HEK293T (cell line): ENCODE data around the gene CD47.

Experiments
- CTCF ChIA-PET: fragments of 350-600 bp; formaldehyde crosslinking; extraction: SDS; loops from one replicate; lab custom pipeline; 2021; ENCODE audit warnings: antibody characterized with exemption, inconsistent platforms; lab: Yijun Ruan, JAX
- POLR2A ChIA-PET: fragments of 350-600 bp; formaldehyde crosslinking; extraction: SDS; loops from one replicate; lab custom pipeline; 2020; ENCODE audit warnings: antibody characterized with exemption, inconsistent platforms; lab: Yijun Ruan, JAX
- DNase-seq: peaks from one replicate; pipeline ENCODE4 v3.0.0; 2012; ENCODE audit warnings: mixed read lengths; ENCODE audit errors: extremely low spot score
- ARNT ChIP-seq: fragments of 450-650 bp; IDR thresholded peaks from 2 replicates; pipeline ENCODE4 v1.6.1; 2017; ENCODE audit warnings: mild to moderate bottlenecking
- BHLHE40 ChIP-seq: fragments of 450-650 bp; IDR thresholded peaks from 2 replicates; pipeline ENCODE4 v1.6.1; 2016; ENCODE audit warnings: mild to moderate bottlenecking, moderate library complexity, borderline replicate concordance
- CTBP1 ChIP-seq: fragments of 450-650 bp; IDR thresholded peaks from 2 replicates; pipeline ENCODE4 v1.6.1; 2016; ENCODE audit warnings: borderline replicate concordance
- ELF4 ChIP-seq: fragments of 450-650 bp; IDR thresholded peaks from 2 replicates; pipeline ENCODE4 v1.6.1; 2017; ENCODE audit warnings: antibody characterized with exemption
- FOXA1 ChIP-seq: fragments of 450-650 bp; IDR thresholded peaks from 2 replicates; pipeline ENCODE4 v1.6.1; 2016; ENCODE audit warnings: mild to moderate bottlenecking
- FOXK2 ChIP-seq: fragments of 450-650 bp; IDR thresholded peaks from 2 replicates; pipeline ENCODE4 v1.6.1; 2016; ENCODE audit warnings: mild to moderate bottlenecking
- FOXM1 ChIP-seq: fragments of 450-650 bp; IDR thresholded peaks from 2 replicates; pipeline ENCODE4 v1.6.1; 2017; ENCODE audit warnings: mild to moderate bottlenecking, borderline replicate concordance
- HDGF ChIP-seq: fragments of 450-650 bp; IDR thresholded peaks from 2 replicates; pipeline ENCODE4 v1.6.1; 2017; ENCODE audit warnings: antibody characterized with exemption, borderline replicate concordance
- L3MBTL2 ChIP-seq: fragments of 450-650 bp; conservative IDR thresholded peaks from 2 replicates; pipeline ENCODE4 v1.6.1; 2016; ENCODE audit warnings: mild to moderate bottlenecking
- LEF1 ChIP-seq: fragments of 450-650 bp; IDR thresholded peaks from 2 replicates; pipeline ENCODE4 v1.6.1; 2017; ENCODE audit warnings: mild to moderate bottlenecking, borderline replicate concordance
- NFRKB ChIP-seq: fragments of 450-650 bp; IDR thresholded peaks from 2 replicates; pipeline ENCODE4 v1.6.1; 2016; ENCODE audit warnings: mild to moderate bottlenecking, moderate library complexity
- SP1 ChIP-seq: fragments of 450-650 bp; IDR thresholded peaks from 2 replicates; pipeline ENCODE4 v1.6.1; 2017
- SUZ12 ChIP-seq: fragments of 450-650 bp; IDR thresholded peaks from 2 replicates; pipeline ENCODE4 v1.6.1; 2016; ENCODE audit warnings: mild to moderate bottlenecking
- TARDBP ChIP-seq: fragments of 450-650 bp; IDR thresholded peaks from 2 replicates; pipeline ENCODE4 v1.6.1; 2016
- ZNF384 ChIP-seq: fragments of 450-650 bp; IDR thresholded peaks from 2 replicates; pipeline ENCODE4 v1.6.1; 2016
- TF ChIP-seq, protein P1 (sequence below): fragments of 450-650 bp; IDR thresholded peaks from 2 replicates; pipeline ENCODE4 v1.6.1; 2016

CD47 gene

DNA sequence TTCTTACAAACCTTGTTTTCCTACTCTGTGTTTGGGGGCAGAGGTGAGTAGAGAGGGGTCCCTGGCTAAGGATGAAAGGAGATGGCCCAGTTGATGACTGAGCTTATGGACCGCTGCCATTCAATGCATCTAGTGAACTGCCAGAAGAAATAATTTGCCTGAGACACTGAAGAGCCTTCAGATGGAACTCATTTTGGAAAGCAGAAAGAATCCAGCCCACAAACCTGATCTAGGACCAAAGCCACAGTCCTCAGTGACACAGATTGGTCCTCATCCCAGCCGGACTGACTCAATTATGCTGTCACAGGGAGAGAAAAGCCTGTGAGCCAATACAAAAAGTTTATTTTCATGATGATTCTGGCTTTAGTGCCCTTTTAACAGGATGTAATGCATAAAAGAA is 82.7 kb downstream of the CD47 start:
- no peak for TF ChIP-seq CTBP1
- TF ChIP-seq LEF1 = no peak
- TF ChIP-seq SUZ12 = no peak
- no peak for TF ChIP-seq FOXM1
- no peak for TF ChIP-seq ZNF384
- TF ChIP-seq, protein P1, sequence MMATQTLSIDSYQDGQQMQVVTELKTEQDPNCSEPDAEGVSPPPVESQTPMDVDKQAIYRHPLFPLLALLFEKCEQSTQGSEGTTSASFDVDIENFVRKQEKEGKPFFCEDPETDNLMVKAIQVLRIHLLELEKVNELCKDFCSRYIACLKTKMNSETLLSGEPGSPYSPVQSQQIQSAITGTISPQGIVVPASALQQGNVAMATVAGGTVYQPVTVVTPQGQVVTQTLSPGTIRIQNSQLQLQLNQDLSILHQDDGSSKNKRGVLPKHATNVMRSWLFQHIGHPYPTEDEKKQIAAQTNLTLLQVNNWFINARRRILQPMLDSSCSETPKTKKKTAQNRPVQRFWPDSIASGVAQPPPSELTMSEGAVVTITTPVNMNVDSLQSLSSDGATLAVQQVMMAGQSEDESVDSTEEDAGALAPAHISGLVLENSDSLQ = no peak
- no peak for TF ChIP-seq ELF4
- no peak for TF ChIP-seq BHLHE40
- no peak for TF ChIP-seq L3MBTL2
- TF ChIP-seq TARDBP = no peak
- POLR2A ChIA-PET = no interaction called here
- DNase-seq = no peak
- CTCF ChIA-PET = no interaction called here

DNA sequence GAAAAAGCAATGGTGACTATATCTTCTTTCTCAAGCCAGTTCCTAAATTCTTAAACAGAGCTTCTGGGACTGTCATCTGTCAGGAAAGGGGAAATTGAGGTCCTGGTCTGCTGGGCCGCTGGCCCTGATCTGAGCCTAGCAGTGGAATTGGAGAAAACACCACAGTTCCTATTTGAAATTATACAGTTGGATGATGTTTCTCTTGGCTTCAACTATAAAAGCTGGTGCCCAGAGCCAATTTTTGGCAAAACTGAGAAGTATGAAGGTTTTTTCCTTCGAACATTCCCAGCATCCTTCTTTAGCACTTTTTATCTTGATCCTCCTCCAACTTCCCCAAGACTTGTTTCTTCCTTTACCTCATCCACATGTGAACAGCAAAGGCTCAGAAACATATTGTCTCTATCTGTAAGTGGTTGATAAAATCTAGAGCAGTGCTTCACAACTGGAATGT is 83.9 kb downstream of the CD47 start:
- CTCF ChIA-PET = interaction anchor here (0.7 kb wide), 1 partner anchor 80 kb away, joined by 3 read pairs; no protein-coding TSS in a partner anchor
- POLR2A ChIA-PET = no interaction called here
- TF ChIP-seq L3MBTL2 (no peak), ARNT (no peak), ELF4 (no peak), TARDBP (no peak)
- TF ChIP-seq, protein P1 = no peak
- no peak for DNase-seq

DNA sequence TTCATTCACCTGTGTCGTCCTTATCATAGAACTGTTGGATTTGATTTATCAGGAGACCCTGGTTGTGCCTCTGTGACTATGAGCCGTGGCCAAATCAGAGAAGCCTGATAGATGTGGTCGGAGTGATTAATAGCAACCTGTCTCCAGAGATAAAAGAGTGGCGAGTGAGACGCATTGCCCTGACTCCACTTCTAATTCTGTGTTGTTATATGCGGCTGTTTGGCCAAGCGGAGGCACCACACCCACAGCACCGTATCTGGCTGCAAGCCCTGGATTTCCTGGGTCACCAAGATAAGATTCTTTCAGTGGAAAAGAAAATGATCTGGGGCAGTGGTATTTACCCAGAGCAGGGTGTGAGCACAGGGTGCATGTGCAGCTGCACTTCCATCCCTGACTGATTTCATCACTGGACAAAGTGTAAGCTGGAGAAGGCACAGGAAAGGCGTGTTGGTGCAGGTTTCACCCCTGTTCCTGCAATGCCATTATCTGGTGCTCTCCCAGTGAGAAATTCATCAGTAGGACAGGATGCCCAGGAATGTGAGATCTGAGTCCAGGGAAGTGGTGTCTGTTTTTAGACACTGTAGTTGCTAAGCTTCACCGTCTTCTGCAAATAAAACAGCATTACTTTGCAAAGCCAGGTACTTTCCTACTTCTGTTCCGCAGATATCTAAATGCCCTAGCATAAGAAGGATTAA is 84.6 kb downstream of the CD47 start:
- TF ChIP-seq NFRKB = no peak
- no peak for DNase-seq
- ChIA-PET CTCF (interaction anchor here (0.7 kb wide), 1 partner anchor 79 kb away, joined by 3 read pairs; no protein-coding TSS in a partner anchor), POLR2A (no interaction called here)

DNA sequence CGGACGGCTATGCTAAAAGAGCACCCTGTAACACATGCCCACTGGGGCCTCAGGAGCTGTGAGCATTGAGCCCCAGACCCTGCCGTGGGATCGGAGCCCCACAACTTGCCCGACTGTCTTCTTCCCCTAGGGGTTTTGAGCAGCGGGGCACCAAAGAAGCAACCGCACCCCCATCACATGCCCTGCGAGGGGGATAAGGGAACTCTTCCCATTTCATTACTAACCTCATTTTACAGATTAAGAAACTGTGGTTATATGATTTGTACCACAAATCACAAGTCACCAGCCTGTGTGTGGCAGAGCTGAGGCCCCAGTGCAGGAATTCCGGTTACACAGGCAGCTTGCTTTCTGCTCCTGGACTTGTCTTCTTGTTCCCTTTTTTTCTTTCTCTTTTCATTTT is 86.2 kb downstream of the CD47 start:
- ChIA-PET POLR2A (no interaction called here), CTCF (no interaction called here)
- DNase-seq = no peak
- TF ChIP-seq FOXK2 = no peak
- no peak for TF ChIP-seq SP1
- no peak for TF ChIP-seq ARNT
- no peak for TF ChIP-seq TARDBP
- TF ChIP-seq FOXA1 = no peak
- no peak for TF ChIP-seq ZNF384
- TF ChIP-seq L3MBTL2 = no peak
- no peak for TF ChIP-seq BHLHE40
- no peak for TF ChIP-seq LEF1
- no peak for TF ChIP-seq ELF4
- no peak for TF ChIP-seq NFRKB
- no peak for TF ChIP-seq FOXM1
- TF ChIP-seq, protein P1 = no peak

DNA sequence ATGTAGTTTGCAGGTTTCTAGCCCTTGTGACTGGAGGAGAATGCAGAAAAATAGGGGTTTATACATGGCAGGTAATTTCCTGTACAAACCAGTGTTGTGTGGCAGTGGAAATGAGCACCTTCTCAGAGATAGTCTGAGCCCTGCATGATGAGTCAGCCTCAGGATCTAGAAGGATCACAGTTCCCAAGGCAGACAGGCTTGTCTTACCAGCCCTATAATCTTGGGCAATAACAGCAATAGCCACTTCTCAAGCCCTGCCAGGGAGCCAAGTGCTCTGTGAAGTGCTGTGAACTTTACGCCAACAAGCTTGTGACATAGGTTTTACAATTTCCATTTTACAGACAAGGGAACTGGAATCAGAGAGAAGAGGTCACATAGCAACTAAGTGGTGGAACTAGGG is 89.4 kb downstream of the CD47 start:
- DNase-seq = no peak

DNA sequence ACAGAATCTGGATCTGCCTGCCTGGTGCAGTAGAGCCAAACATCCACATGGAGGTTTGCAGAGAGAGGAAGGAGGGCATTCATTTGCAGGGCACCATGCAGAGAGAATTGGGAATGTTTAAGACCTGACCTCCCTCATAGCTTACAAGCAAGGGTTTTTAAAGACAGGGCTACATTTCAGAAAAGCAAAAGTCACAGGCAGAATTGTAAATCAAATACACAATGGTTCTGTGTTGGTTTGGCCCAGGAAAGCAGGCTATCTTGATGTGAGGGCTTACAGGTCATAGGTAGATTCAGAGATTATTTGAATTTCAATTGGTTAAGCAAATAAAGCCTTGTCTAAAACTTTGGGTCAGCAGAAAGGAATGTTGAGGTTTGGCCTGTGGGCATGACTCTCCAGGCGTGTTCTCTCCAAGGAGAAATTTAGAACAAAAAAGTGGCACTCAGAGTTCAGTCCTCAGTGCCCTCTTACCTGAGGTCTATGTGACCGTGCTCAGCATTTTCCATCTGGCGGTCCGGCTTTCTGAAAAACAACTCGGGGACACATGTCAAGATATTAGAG is 91.5 kb downstream of the CD47 start:
- ChIA-PET CTCF (no interaction called here), POLR2A (no interaction called here)
- no peak for TF ChIP-seq HDGF
- no peak for TF ChIP-seq ELF4
- TF ChIP-seq L3MBTL2 = no peak
- TF ChIP-seq FOXM1 = no peak
- no peak for TF ChIP-seq LEF1
- no peak for DNase-seq

More for the DNA sequence above, 89.4 kb downstream of the CD47 start:
- TF ChIP-seq CTBP1 (no peak), ZNF384 (no peak)
- CTCF ChIA-PET = no interaction called here
- POLR2A ChIA-PET = no interaction called here

DNA sequence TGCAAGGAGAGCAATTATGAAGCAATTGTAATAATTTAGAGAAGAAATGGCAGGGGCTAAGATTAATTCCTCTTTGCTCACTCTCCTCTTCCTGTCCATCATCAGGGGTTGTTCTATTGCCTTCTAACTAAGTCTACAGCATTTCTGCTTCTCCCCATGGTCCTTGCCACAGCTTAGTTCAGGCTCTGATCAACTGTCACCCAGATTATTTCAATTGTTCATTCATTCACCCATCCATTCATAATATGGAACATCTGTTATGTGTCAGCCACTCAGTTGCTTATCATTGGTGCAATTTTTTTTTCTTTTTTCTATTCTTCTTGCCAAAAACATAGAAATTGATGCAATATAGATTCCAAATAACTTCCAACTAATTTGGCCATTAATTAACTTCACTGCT is 93.2 kb downstream of the CD47 start:
- POLR2A ChIA-PET = no interaction called here
- CTCF ChIA-PET = no interaction called here

More for the DNA sequence above, 93.2 kb downstream of the CD47 start:
- DNase-seq = no peak
- TF ChIP-seq NFRKB = no peak
- TF ChIP-seq ZNF384 = no peak
- no peak for TF ChIP-seq ELF4
- TF ChIP-seq CTBP1 = no peak
- no peak for TF ChIP-seq HDGF
- TF ChIP-seq SUZ12 = no peak
- no peak for TF ChIP-seq FOXM1
- TF ChIP-seq FOXA1 = no peak
- TF ChIP-seq FOXK2 = no peak
- TF ChIP-seq TARDBP = no peak
- no peak for TF ChIP-seq L3MBTL2
- no peak for TF ChIP-seq ARNT
- TF ChIP-seq LEF1 = no peak
- TF ChIP-seq, protein P1 = no peak
- TF ChIP-seq BHLHE40 = no peak
- TF ChIP-seq SP1 = no peak
